ENCODE results near the gene KRTAP4-7.
"Not testable (repeated sequence)": the region's sequence is repeated elsewhere in the genome, so short reads cannot be mapped to it uniquely, and the experiment has no call there.

GRCh38 chr17:41065016-41065689, 18.8 kb upstream of the KRTAP4-7 start:
- TF ChIP-seq EZH2 (IDR thresholded peaks at IDR 0.05; ENCODE audit: insufficient read depth, poor library complexity, severe bottlenecking); EZH2phosphoT487 (IDR thresholded peaks at IDR 0.05; ENCODE audit: insufficient read depth, low read depth): not testable (repeated sequence)
